ENCODE measurements around the gene FOXP1.
A peak's percentile ranks its signal among the peaks of the same experiment; 100 is the strongest.

Gene FOXP1

GRCh38 chr3:71583566-71584393 lies at the start of gene FOXP1:
Gene FOXP1 (minus strand): TSS chr3:71583728. CDS start chr3:71198381, 385,347 bp downstream.
- no peak for DNase-seq (ENCODE audit: low read depth)

DNA sequence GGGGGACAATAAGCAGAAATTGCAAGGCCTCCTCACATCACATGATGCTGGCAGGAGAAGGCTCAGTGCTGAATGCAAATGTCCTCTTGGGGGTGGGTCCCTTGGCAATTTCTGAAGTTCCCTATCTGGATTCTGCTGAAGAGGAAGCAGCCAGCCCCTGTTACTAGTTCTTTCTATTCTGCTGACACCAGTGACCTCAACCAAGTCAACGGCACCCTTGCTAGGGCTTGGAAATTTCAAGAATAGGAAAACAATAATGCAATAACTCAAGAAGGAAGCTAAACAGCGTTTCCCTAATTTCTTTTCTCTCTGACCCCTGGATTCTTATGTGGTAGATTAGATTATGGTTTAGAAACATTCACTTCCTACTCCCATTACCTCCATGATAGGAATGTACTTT lies 46.2 kb upstream of the FOXP1 start:
- no peak for DNase-seq (ENCODE audit: low read depth)

DNA sequence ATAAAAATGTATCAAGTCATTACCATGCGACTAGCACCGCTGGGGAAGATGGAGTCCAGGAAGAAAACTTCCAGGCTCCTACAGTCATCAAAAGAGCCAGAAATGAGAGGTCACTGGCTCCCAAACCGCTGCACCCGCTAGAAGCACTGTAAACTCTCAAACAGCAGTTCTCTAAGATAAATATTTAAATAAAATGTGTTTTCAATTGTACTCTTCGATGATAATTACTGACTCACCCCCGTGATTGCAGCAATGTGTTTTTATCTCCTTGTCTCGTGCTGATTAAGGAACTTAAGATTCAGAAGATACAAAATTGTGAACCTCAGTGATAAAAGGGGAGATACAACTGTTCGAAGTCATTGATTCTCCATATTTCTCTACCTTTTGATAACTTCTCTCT lies 45.8 kb upstream of the FOXP1 start:
- peak; percentile 28 for DNase-seq (ENCODE audit: low read depth)

DNA sequence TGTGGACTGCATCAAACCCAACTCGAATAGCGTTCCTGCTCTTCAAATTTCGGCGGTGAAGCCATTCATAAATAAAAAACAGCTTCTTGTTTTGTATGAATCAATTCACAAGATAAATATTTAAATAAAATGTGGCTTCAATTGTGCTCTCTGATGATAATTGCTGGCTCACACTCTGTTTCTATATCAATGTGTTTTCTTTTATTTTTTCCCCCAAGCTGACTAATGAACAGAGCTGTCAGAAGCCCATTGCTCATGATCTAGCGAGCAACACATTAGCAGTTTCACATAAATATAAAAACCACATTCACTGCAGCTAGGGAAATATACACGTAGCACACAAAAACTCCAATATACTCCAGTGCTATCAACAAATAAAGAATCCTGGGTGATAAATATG lies 45.0 kb upstream of the FOXP1 start:
- DNase-seq (ENCODE audit: low read depth): no peak

- DNase-seq (ENCODE audit: low read depth): no peak
Measured at GRCh38 chr3:71625676-71626075, 42.1 kb upstream of the FOXP1 start.

- DNase-seq (ENCODE audit: low read depth): no peak
Measured at GRCh38 chr3:71621825-71622537, 38.5 kb upstream of the FOXP1 start.

- no peak for DNase-seq (ENCODE audit: low read depth)
Measured at GRCh38 chr3:71618538-71618937, 35.0 kb upstream of the FOXP1 start.

- no peak for DNase-seq (ENCODE audit: low read depth)
Measured at GRCh38 chr3:71616571-71617021, 33.1 kb upstream of the FOXP1 start.

DNA sequence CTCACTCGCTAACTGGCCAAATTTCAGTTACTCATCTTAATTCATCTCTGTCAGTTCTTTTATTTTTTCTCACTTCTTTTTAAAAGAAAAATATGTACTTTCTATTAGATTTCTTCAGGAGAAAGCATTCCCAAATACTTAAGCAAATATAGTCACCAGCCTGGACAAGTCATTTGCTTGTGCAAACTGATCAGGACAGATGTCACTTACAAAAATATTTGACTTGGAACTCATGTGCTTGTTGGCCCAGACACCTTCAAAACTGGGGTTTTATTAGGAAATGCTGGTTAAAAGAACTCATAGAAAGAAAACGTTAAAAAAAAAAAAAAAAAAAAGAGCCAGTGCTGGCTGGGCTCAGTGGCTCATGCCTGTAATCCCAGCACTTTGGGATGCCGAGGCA lies 31.3 kb upstream of the FOXP1 start:
- no peak for DNase-seq (ENCODE audit: low read depth)

GRCh38 chr3:71614426-71614825 lies 30.9 kb upstream of the FOXP1 start:
- DNase-seq (ENCODE audit: low read depth): no peak

DNA sequence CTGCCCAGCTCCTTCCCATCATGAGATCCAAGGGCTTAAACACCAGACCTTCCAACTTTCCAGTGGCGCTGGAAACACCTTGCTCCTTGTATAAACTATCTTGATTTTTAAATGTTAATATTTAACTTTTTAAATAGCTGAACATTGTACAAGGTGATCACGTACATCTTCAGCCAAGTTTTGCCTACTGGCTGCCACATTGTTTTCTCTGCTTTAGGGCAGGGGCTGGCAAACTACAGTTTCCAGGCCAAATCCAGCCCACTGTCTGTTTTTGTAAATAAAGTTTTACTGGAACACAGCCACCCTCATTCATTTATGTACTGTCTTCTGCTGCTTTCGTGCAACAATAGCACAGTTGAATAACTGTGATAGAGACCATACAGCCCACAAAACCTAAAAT lies 27.6 kb upstream of the FOXP1 start:
- DNase-seq (ENCODE audit: low read depth): no peak

DNA sequence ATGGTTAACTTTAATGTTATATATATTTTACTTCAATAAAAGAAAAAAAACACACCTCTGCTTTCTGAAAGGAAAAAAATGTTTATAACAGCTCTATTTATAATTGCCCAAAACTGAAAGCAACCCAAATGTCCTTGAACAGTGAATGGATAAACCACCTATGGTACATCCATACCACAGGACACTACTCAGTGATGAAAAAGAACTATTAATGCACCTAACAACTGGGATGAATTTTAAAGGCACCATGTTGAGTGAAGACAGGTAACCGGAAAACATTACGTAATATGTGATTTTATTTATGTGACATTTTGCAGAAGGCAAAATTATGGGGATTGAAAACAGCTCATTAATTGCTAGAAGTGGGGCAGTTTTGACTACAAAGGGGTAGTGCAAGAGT lies 23.8 kb upstream of the FOXP1 start:
- no peak for DNase-seq (ENCODE audit: low read depth)

GRCh38 chr3:71606582-71606981 lies 23.1 kb upstream of the FOXP1 start:
- no peak for DNase-seq (ENCODE audit: low read depth)

DNA sequence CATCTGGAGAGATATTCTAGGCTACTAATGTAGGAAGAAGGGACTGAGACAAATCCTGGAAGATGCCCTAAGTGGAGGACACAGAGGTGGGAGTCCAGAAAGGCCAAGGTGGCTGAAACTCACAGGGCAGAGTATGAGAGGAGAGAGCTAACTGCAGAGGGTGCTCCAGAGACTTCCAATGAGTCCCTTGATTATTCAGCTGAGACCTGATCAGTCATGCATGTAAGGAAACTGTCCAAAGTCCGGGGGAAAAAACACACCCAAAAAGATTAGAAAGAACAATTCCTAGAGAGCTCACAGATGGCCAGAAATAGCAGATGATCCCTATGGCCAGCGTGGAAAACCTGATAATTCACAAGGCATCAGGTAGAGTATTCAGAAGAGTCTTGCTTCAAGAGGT lies 18.7 kb upstream of the FOXP1 start:
- no peak for DNase-seq (ENCODE audit: low read depth)

GRCh38 chr3:71601811-71602210 lies 18.3 kb upstream of the FOXP1 start:
- no peak for DNase-seq (ENCODE audit: low read depth)

GRCh38 chr3:71600646-71601288 lies 17.2 kb upstream of the FOXP1 start:
- no peak for DNase-seq (ENCODE audit: low read depth)

DNA sequence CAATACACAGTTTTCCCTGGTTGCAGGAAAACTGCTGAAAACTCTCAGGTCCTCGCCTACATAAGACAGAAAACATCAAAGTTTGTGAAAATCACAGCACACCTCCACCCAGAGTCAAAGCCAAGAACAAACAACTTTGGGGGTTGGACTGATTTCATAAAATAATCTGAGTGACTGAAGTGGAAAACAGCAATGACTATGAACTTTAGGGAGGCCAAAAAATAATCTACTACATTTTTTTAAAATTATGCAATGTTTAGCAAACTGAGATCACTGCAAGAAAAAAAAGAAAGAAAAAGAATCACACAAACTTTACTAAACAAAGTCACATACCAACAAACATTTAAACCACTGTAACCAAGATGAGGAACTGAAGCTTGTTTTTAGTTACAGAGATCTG lies 15.9 kb upstream of the FOXP1 start:
- DNase-seq (ENCODE audit: low read depth): no peak

DNA sequence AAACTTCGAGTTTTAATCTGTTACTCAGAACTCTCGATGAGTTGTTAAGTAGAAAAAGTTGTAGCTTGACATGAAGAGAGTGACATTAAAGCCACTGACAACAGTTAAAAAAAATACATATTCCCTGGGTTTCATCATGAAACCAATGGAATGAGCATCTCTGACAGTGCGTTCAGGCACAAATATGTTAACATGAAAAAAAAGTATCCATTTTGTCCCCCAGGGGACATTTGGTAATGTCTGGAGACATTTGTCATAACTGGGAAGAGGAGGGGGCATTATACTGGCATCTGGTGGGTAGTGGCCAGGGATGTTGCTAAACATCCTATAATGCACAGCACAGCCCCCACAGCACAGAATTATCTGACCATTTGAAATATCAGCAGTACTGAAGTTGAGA lies 14.8 kb upstream of the FOXP1 start:
- no peak for DNase-seq (ENCODE audit: low read depth)

- no peak for DNase-seq (ENCODE audit: low read depth)
Measured at GRCh38 chr3:71597286-71597685, 13.8 kb upstream of the FOXP1 start.

DNA sequence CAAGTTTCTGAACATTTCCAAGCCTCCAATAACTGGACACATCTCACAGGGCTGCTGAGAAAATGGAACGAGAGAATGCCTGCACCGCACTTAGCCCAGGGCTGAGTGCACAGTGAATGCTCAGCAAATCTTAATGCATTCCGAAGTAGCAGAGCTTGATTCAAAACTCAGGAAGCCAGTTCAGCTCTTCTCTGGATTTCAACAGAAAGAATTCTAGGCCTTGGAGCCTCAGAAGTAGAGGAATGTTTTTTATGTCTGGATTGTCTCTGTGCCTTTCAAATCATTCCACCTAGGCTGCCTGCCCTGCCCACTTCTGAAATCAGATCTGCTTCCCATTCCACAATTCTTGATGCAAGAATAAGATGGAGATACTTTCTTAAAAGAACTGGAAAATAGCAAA lies 9.6 kb upstream of the FOXP1 start:
- no peak for DNase-seq (ENCODE audit: low read depth)

GRCh38 chr3:71591101-71591500 lies 7.6 kb upstream of the FOXP1 start:
- DNase-seq (ENCODE audit: low read depth): no peak

DNA sequence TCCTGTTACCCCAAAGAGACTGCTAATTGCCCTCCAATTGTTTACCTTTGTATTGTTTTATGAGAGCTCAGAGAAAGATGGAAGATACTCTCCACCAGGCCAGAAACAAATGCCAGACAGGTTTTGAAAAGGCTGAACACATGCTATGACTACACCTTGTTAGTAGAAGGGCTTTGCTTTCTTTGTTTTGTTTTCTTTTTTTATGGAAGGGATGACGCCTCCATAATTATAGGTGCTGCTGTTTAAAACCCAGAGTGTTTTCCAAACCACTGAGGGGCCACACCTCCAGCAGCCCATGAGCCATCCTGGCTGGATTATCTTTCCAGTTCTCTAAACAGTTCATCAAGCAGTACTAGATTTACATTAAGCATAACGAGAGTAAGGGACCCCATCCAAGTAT lies 5.6 kb upstream of the FOXP1 start:
- no peak for DNase-seq (ENCODE audit: low read depth)

DNA sequence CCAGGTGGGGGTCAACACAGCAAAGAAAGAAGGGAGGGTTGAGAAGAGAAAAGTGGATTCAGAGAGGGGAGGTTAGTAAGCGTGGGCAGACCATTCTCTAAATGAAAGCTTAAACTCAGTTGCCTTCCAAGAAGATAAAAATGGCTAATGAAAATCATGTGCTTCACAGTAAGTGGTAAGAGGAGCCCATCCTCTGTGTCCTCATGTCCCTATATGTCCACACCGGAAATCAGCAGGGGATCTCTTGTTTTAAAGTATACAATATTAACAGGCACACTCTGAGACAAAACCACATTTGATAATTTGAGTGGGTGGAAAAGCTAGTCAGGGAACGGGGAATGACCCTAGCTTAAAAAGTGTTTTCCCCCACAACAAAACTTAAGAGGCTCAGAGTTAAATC lies 4.4 kb upstream of the FOXP1 start:
- DNase-seq (ENCODE audit: low read depth): no peak
